HepG2 (cell line): ENCODE data around the gene MARCHF9. TPM values are rescaled to one million over a fixed set of nuclear protein-coding genes. Genes with fewer than 3 reads are reported as not detected.

Experiments
- CEBPB ChIP-seq: IDR thresholded peaks from 2 replicates; pipeline ENCODE4 v1.6.1; 2011; ENCODE audit warnings: low read depth, low read length, improper control_type of control experiment, borderline replicate concordance
- GFI1 ChIP-seq: sonication (generic); formaldehyde crosslinking; IDR thresholded peaks from 2 replicates; pipeline ENCODE4 v1.5.0; 2020; ENCODE audit warnings: missing genetic modification reagents, mild to moderate bottlenecking, borderline replicate concordance
- HOXA5 ChIP-seq: sonication (generic); formaldehyde crosslinking; IDR thresholded peaks from 2 replicates; pipeline ENCODE4 v1.4.0; 2020; ENCODE audit warnings: missing genetic modification reagents
- KAT7 ChIP-seq: IDR thresholded peaks from 2 replicates; pipeline ENCODE4 v1.6.1; 2018; ENCODE audit warnings: borderline replicate concordance, missing compliant biosample characterization
- LCORL ChIP-seq, 2 experiments: fragments of 450-650 bp in 1 of 2; sonication (generic) in 1 of 2; formaldehyde crosslinking in 1 of 2; IDR thresholded peaks; 2 replicates each; pipeline versions ENCODE4 v1.5.0 to v1.6.1; 2017 to 2020; ENCODE audit warnings: antibody characterized with exemption in 1 of 2, missing genetic modification reagents in 1 of 2
- MAFG ChIP-seq: sonication (generic); formaldehyde crosslinking; IDR thresholded peaks from 2 replicates; pipeline ENCODE4 v1.5.1; 2020; ENCODE audit warnings: mild to moderate bottlenecking, missing genetic modification reagents
- SUZ12 ChIP-seq: fragments of 150-350 bp; IDR thresholded peaks from 2 replicates; pipeline ENCODE4 v1.6.1; 2014; ENCODE audit warnings: low read depth, low read length
- ZNF180 ChIP-seq: sonication (generic); formaldehyde crosslinking; IDR thresholded peaks from 2 replicates; pipeline ENCODE4 v1.4.0; 2020; ENCODE audit warnings: low read depth, missing genetic modification reagents, borderline replicate concordance
- ZNF562 ChIP-seq: sonication (generic); formaldehyde crosslinking; IDR thresholded peaks from 2 replicates; pipeline ENCODE4 v1.8.0; 2022; ENCODE audit warnings: missing genetic modification reagents, borderline replicate concordance
- ZNF777 ChIP-seq: sonication (generic); formaldehyde crosslinking; IDR thresholded peaks from 2 replicates; pipeline ENCODE4 v1.4.0; 2020; ENCODE audit warnings: missing genetic modification reagents
- ZSCAN9 ChIP-seq: IDR thresholded peaks from 2 replicates; pipeline ENCODE4 v1.6.1; 2016; ENCODE audit warnings: borderline replicate concordance
- polyA plus RNA-seq, 8 experiments: library from polyadenylated mRNA; depleted of rRNA in 3 of 8; stranded (reverse) in 7 of 8; unstranded in 1 of 8; fragments of >200 nt; fragmentation: Illumina TruSeq in 4 of 8; extraction: Trizol in 4 of 8; gene quantifications; 2 replicates each; pipeline versions ENCODE4 v1.2.1 to v1.2.3, GENCODE V29; 2011 to 2016; ENCODE audit warnings: low read depth in 4 of 8, missing spikeins in 1 of 8, mixed read lengths in 1 of 8; ENCODE audit not compliant: insufficient read depth in 1 of 8
- total RNA-seq, 5 experiments: library from RNA; depleted of rRNA; stranded (reverse); fragments of >200 nt; fragmentation: Illumina TruSeq; extraction: Trizol; gene quantifications; 2 replicates each; pipeline ENCODE4 v1.2.3, GENCODE V29; 2016; ENCODE audit warnings: low read depth in 1 of 5
- TF ChIP-seq, protein P1 (sequence below): sonication (generic); formaldehyde crosslinking; IDR thresholded peaks from 2 replicates; pipeline ENCODE4 v1.4.0; 2020; ENCODE audit warnings: missing genetic modification reagents
- TF ChIP-seq, protein P2 (sequence below): sonication (generic); formaldehyde crosslinking; IDR thresholded peaks from 2 replicates; pipeline ENCODE4 v1.8.0; 2022; ENCODE audit warnings: mild to moderate bottlenecking, missing genetic modification reagents, borderline replicate concordance
- TF ChIP-seq, protein P3 (sequence below): sonication (generic); formaldehyde crosslinking; IDR thresholded peaks from 2 replicates; pipeline ENCODE4; 2020; ENCODE audit warnings: missing genetic modification reagents, mild to moderate bottlenecking, borderline replicate concordance
- TF ChIP-seq, protein P4 (sequence below): sonication (generic); formaldehyde crosslinking; IDR thresholded peaks from 2 replicates; pipeline ENCODE4 v1.5.1; 2020; ENCODE audit warnings: missing genetic modification reagents, mild to moderate bottlenecking, borderline replicate concordance

MARCHF9 gene
- total and polyA plus RNA-seq, 2 of the 13 experiments (the other 11 are each of a cell fraction or from before 2014, with no cell fraction given), result 5.7 to 9.6 TPM

DNA sequence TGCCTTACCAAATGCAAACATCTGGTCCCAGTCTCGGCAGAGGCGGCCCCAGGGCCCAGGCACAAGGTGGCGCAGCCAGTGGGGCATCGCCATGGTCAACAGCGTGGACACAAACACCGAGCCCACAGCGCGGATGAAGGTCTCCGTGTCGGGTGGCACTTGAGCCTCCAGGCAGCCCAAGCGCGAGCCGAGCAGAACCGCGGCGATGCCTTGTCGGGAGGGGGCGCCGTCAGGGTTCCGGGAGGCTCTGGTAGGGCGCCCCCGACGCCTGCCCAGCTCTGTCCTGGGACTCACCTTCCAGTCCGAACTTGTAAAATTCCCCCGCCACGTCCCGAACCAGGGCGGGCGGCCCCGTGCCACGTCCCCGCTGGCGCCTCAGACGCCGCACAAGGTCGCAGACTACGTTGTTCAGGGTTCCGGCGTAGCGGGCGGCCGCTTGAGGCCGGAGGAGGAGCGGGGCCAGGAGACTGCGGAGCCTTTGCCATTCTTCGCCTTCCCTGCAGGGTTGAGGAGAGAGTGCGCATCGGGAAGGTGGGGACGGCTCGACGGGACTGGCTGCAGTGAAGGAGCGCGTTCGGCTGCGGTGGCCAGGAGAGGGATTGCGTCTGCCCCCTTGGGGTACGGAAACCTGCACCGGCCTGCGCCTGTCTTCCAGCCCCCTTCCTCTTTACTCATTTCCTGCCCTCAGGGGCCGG lies 10.2 kb downstream of the MARCHF9 start (continued):
- TF ChIP-seq, protein P1, sequence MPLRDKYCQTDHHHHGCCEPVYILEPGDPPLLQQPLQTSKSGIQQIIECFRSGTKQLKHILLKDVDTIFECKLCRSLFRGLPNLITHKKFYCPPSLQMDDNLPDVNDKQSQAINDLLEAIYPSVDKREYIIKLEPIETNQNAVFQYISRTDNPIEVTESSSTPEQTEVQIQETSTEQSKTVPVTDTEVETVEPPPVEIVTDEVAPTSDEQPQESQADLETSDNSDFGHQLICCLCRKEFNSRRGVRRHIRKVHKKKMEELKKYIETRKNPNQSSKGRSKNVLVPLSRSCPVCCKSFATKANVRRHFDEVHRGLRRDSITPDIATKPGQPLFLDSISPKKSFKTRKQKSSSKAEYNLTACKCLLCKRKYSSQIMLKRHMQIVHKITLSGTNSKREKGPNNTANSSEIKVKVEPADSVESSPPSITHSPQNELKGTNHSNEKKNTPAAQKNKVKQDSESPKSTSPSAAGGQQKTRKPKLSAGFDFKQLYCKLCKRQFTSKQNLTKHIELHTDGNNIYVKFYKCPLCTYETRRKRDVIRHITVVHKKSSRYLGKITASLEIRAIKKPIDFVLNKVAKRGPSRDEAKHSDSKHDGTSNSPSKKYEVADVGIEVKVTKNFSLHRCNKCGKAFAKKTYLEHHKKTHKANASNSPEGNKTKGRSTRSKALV (CRISPR knock-in tag), result peak; percentile 86; the same call in 1 of the 2 replicates
- TF ChIP-seq, protein P2, sequence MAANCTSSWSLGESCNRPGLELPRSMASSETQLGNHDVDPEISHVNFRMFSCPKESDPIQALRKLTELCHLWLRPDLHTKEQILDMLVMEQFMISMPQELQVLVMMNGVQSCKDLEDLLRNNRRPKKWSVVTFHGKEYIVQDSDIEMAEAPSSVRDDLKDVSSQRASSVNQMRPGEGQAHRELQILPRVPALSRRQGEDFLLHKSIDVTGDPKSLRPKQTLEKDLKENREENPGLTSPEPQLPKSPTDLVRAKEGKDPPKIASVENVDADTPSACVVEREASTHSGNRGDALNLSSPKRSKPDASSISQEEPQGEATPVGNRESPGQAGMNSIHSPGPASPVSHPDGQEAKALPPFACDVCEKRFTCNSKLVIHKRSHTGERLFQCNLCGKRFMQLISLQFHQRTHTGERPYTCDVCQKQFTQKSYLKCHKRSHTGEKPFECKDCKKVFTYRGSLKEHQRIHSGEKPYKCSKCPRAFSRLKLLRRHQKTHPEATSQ (CRISPR knock-in tag), result no peak
- TF ChIP-seq ZSCAN9 (peak; percentile 19; the same call in 1 of the 2 replicates), ZNF562 (CRISPR knock-in tag) (no peak; the same call in 1 of the 2 replicates), LCORL (IDR thresholded peaks at IDR 0.05) (no peak), LCORL (CRISPR knock-in tag; IDR thresholded peaks at IDR 0.05) (peak; percentile 71), KAT7 (no peak), CEBPB (no peak), HOXA5 (CRISPR knock-in tag) (peak; percentile 64; the same call in 1 of the 2 replicates), ZNF180 (CRISPR knock-in tag) (no peak), GFI1 (CRISPR knock-in tag) (no peak; the same call in 1 of the 2 replicates), SUZ12 (no peak), ZNF777 (peak; percentile 98), MAFG (CRISPR knock-in tag) (no peak)
- TF ChIP-seq, protein P3, sequence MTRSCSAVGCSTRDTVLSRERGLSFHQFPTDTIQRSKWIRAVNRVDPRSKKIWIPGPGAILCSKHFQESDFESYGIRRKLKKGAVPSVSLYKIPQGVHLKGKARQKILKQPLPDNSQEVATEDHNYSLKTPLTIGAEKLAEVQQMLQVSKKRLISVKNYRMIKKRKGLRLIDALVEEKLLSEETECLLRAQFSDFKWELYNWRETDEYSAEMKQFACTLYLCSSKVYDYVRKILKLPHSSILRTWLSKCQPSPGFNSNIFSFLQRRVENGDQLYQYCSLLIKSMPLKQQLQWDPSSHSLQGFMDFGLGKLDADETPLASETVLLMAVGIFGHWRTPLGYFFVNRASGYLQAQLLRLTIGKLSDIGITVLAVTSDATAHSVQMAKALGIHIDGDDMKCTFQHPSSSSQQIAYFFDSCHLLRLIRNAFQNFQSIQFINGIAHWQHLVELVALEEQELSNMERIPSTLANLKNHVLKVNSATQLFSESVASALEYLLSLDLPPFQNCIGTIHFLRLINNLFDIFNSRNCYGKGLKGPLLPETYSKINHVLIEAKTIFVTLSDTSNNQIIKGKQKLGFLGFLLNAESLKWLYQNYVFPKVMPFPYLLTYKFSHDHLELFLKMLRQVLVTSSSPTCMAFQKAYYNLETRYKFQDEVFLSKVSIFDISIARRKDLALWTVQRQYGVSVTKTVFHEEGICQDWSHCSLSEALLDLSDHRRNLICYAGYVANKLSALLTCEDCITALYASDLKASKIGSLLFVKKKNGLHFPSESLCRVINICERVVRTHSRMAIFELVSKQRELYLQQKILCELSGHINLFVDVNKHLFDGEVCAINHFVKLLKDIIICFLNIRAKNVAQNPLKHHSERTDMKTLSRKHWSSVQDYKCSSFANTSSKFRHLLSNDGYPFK, result no peak; the same call in 1 of the 2 replicates
- TF ChIP-seq, protein P4, sequence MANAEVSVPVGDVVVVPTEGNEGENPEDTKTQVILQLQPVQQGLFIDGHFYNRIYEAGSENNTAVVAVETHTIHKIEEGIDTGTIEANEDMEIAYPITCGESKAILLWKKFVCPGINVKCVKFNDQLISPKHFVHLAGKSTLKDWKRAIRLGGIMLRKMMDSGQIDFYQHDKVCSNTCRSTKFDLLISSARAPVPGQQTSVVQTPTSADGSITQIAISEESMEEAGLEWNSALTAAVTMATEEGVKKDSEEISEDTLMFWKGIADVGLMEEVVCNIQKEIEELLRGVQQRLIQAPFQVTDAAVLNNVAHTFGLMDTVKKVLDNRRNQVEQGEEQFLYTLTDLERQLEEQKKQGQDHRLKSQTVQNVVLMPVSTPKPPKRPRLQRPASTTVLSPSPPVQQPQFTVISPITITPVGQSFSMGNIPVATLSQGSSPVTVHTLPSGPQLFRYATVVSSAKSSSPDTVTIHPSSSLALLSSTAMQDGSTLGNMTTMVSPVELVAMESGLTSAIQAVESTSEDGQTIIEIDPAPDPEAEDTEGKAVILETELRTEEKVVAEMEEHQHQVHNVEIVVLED, result peak; percentile 34; the same call in 1 of the 2 replicates
